Esophagus (tissue), 2 donors: ENCODE measurements around the gene IFNA7. TPM values are rescaled to one million over a fixed set of nuclear protein-coding genes. Genes with fewer than 3 reads are reported as not detected.
"Not testable (repeated sequence)": the region's sequence is repeated elsewhere in the genome, so short reads cannot be mapped to it uniquely, and the experiment has no call there.

Experiments used
- H3K27ac ChIP-seq, 2 donors: one replicate each; pipeline ENCODE4 v1.5.1; 2013; ENCODE audit warnings: low read depth in 2 of 2, mild to moderate bottlenecking in 2 of 2, inconsistent platforms in 1 of 2, low read length in 1 of 2, moderate library complexity in 1 of 2
- H3K27me3 ChIP-seq, 2 donors: one replicate each; pipeline ENCODE4 v1.6.1; 2013; ENCODE audit warnings: low read length in 2 of 2, control low read depth in 1 of 2, mild to moderate bottlenecking in 1 of 2; ENCODE audit not compliant: insufficient read depth in 2 of 2, control insufficient read depth in 1 of 2
- H3K36me3 ChIP-seq, 2 donors: one replicate each; pipeline ENCODE4 v1.6.1; 2013; ENCODE audit warnings: low read length in 1 of 2; ENCODE audit not compliant: control insufficient read depth in 2 of 2, insufficient read depth in 2 of 2
- H3K4me1 ChIP-seq, 2 donors: one replicate each; pipeline ENCODE4 v1.6.1; 2013; ENCODE audit warnings: low read length in 1 of 2; ENCODE audit not compliant: control insufficient read depth in 2 of 2, insufficient read depth in 2 of 2
- H3K4me3 ChIP-seq, 2 donors: one replicate each; pipeline ENCODE4 v1.5.1; 2013; ENCODE audit warnings: low read length in 2 of 2, mild to moderate bottlenecking in 2 of 2, low read depth in 1 of 2, moderate library complexity in 1 of 2
- H3K9me3 ChIP-seq, 2 donors: one replicate each; pipeline ENCODE4 v1.6.1; 2013; ENCODE audit warnings: mild to moderate bottlenecking in 2 of 2, low read depth in 1 of 2, low read length in 1 of 2, moderate library complexity in 1 of 2; ENCODE audit not compliant: control insufficient read depth in 2 of 2, insufficient read depth in 1 of 2
- WGBS, 2 donors: extraction: QIAGEN DNeasy Blood & Tissue Kit; methylation state at CpG; one replicate each; pipeline ENCODE4 v1.1.7; 2013; 5-methylcytosine and 5-hydroxymethylcytosine counted together
- polyA plus RNA-seq, 2 donors: library from polyadenylated mRNA; stranded (reverse); fragments of 200-250 nt; gene quantifications; one replicate each; pipeline ENCODE4 v1.2.3, GENCODE V29; 2013
- donor health status: healthy with polysubstance abuse.
- donor health status: Bipolar disorder and iron deficiency.

The IFNA7 gene
- polyA plus RNA-seq, 2 donors = not detected

DNA sequence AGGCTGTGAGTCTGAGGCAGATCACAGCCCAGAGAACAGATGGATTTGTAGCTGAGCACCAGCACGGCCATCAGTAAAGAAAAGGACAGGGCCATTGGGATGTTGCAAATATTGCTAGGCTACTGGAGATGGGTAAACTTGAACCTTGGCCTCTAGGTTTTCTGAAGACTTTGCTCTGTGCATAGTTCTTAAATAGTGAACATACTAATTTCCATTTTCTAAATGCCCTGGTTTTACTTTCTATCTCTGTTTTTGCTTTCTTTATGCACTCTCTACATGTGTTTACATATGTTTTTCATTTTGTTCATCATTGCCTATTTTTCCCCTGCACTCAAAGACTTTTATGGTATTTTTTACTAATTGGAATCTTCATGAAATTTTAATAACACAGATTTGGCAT, 15.2 kb upstream of the IFNA7 start, which contains the start of gene IFNA16:
IFNA16 (minus strand) TSS at position 101 of the 400 bp plus-strand sequence; CDS start at position 95, 6 bp downstream.
- H3K27ac ChIP-seq, H3K4me1 ChIP-seq, H3K9me3 ChIP-seq, H3K27me3 ChIP-seq, H3K36me3 ChIP-seq, H3K4me3 ChIP-seq: not testable (repeated sequence)
- WGBS, 2 donors = 85 to 92% methylated on average over 1 of the region's 1 CpG

DNA sequence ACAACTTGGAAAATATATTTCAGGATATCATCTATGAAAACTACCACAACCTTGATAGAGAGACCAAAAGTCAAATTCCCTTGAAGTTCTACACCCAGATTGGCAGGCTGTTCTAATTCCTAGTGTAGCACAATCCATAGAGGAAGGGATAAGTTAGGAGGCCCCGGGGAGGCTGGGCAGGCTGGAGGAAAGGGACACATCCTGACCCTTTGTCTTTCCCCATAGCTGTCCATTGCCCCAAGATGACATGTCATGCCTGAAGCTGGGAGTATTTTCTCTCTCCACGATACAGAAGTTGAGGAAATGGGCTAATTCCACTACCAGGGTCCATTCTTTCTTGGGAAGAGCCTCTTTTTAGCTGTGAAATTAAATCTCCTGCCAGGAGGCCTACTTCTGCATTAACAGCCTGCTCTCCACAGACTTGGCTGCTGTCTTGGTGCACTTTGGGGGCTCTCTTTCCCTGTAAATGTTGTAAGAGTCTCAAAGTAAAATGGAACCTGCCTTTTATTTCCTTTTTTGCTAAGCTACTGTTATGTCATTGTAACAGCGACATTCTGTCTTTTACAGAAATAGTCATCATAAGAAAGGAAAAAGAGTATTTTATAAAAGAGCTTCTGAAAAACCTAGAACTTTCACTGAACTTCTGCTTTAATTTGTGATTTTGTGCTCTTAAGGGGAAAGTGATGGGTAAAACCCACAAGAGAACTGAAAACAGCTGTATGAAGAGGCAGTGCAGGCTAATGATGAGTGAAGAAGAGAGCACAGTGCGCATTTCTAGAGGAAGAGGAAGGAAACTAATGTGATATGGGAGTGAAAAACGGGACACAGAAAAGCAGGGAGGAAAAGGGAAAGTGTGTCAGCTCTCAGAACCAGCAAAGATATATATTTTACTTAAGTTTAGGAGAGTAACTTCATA, 11.7 kb upstream of the IFNA7 start:
- WGBS, 2 donors = 48 to 50% methylated on average over 4 to 5 of the region's 5 CpGs
- not testable (repeated sequence) for H3K27ac ChIP-seq, H3K4me3 ChIP-seq, H3K4me1 ChIP-seq, H3K9me3 ChIP-seq, H3K27me3 ChIP-seq, H3K36me3 ChIP-seq

DNA sequence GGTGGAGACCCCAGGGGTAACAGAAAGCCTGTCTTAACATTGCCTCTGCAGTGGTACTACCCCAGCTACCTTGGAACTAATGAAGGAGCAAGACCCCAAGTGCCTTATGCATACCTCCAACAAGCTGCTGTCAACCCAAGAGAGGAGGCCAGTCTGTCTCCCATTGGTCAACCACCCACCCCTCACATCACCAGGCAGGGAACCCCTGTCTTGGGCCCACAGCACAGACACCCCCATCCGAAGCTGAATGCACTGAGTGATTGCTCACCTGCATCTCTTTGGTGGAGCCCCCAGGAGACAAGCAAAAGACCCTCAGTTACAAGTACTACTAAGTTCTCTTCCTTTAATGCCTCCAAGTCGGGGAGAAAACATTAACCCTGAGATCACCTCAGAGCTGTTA, 10.2 kb upstream of the IFNA7 start:
- 66 to 73% methylated on average over 2 of the region's 2 CpGs for WGBS, 2 donors
- H3K36me3 ChIP-seq, H3K27me3 ChIP-seq, H3K27ac ChIP-seq, H3K9me3 ChIP-seq, H3K4me1 ChIP-seq, H3K4me3 ChIP-seq: not testable (repeated sequence)

DNA sequence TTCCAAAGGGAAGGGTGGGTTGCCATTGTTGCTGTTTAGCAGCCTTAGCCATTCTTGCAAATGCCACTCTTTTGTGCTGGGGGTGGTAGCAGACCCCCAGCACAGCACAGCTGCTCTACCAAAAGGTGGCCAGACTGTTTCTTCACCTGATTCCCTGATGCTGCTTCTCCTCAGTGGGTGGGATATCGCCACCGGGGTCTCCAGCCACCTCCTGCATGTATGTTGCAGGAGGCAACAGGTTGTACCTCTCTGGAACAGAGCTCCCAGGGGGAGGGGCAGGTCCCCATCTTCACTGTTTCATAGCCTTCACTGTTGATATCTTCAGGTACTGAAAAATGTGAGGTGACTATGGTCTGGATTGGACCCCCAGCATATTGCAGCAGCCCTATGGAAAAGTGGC, 8.8 kb upstream of the IFNA7 start:
- not testable (repeated sequence) for H3K27me3 ChIP-seq, H3K27ac ChIP-seq, H3K4me1 ChIP-seq, H3K36me3 ChIP-seq, H3K4me3 ChIP-seq, H3K9me3 ChIP-seq
- 89 to 100% methylated on average over 2 of the region's 2 CpGs for WGBS, 2 donors

DNA sequence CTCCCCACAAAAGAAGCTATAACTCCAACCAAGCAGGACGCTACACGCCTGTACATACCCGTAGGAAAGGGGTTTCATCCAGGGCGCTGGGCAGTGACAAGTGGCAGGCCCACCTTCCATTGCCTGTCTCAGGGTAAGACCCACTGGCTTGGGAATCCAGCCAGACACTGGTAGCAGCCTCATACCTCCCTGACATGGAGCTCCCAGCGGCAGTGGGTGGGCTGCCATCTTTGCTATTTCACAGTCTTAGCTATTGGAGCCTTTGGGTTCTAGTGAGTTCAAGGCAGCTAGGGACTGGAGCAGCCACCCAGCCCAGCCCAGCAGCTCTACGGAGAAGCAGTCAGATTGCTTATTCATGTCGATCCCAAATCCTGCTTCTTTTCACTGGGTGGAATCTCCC, 8.3 kb upstream of the IFNA7 start:
- Histone ChIP-seq H3K27me3 (no peaks in the 10 kb centered on the region), H3K36me3 (no peaks in the 10 kb centered on the region), H3K27ac (no peak overlapping the region), H3K9me3 (no peaks in the 10 kb centered on the region), H3K4me1 (no peaks in the 10 kb centered on the region), H3K4me3 (no peak overlapping the region)
- 93 to 94% methylated on average over 7 of the region's 7 CpGs for whole genome bisulfite sequencing, 2 donors

DNA sequence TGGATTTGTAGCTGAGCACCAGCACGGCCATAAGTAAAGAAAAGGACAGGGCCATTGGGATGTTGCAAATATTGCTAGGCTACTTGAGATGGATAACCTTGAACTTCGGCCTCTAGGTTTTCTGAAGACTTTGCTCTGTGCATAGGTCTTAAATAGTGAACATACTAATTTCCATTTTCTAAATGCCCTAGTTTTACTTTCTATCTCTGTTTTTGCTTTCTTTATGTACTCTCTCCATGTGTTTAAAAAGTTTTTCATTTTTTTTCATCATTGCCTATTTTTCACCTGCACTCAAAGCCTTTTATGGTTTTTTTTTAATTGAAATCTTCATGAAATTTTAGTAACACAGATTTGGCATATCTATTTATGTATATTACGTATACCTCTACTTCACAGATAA, 5.0 kb upstream of the IFNA7 start, which contains the start of gene IFNA10:
IFNA10 (minus strand) TSS at position 101 of the 400 bp plus-strand sequence; CDS start at position 55, 46 bp downstream.
- not testable (repeated sequence) for H3K27ac ChIP-seq, H3K27me3 ChIP-seq, H3K9me3 ChIP-seq, H3K36me3 ChIP-seq, H3K4me3 ChIP-seq, H3K4me1 ChIP-seq
- 85 to 86% methylated on average over 3 of the region's 3 CpGs for WGBS, 2 donors

DNA sequence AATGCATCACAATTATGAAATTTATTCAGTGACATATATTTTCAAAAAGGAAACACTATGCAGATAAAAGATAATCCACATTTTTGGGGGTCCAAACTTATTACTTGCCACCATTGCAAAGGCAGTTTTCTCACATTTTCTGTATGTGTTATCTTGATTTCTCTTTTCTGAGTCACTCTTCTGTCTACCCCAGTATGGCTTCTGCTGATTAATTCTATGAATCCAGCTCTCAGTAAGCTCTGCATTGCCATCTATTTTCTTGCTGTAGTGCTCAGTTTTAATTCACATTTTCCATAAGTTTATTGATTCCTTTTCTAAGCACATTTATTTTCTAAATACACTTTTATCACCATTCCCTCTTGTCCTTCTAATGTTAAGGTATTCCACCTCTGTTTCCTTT, 3.2 kb upstream of the IFNA7 start:
- Histone ChIP-seq H3K4me1 (no peaks in the 10 kb centered on the region), H3K27ac (no peak overlapping the region), H3K36me3 (no peaks in the 10 kb centered on the region)

DNA sequence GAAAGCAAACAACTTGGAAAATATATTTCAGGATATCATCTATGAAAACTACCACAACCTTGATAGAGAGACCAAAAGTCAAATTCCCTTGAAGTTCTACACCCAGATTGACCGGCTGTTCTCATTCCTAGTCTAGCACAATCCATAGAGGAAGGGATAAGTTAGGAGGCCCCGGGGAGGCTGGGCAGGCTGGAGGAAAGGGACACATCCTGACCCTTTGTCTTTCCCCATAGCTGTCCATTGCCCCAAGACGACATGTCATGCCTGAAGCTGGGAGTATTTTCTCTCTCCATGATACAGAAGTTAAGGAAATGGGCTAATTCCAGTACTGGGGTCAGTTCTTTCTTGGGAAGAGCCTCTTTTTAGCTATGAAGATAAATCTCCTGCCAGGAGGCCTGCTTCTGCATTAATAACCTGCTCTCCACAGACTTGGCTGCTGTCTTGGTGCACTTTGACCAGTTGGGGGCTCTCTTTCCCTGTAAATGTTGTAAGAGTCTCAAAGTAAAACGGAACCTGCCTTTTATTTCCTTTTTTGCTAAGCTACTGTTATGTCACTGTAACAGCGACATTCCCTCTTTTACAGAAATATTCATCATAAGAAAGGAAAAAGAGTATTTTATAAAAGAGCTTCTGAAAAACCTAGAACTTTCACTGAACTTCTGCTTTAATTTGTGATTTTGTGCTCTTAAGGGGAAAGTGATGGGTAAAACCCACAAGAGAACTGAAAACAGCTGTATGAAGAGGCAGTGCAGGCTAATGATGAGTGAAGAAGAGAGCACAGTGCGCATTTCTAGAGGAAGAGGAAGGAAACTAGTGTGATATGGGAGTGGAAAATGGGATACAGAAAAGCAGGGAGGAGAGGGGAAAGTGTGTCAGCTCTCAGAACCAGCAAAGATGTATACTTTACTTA, 6.9 kb downstream of the IFNA7 start:
- not testable (repeated sequence) for H3K4me1 ChIP-seq, H3K9me3 ChIP-seq, H3K27me3 ChIP-seq, H3K27ac ChIP-seq, H3K4me3 ChIP-seq, H3K36me3 ChIP-seq
- WGBS, 2 donors = 38 to 41% methylated on average over 6 of the region's 6 CpGs

More for the DNA sequence above, 3.2 kb upstream of the IFNA7 start:
- H3K9me3 ChIP-seq = no peaks in the 10 kb centered on the region
- H3K4me3 ChIP-seq = no peak overlapping the region
- H3K27me3 ChIP-seq = no peaks in the 10 kb centered on the region

DNA sequence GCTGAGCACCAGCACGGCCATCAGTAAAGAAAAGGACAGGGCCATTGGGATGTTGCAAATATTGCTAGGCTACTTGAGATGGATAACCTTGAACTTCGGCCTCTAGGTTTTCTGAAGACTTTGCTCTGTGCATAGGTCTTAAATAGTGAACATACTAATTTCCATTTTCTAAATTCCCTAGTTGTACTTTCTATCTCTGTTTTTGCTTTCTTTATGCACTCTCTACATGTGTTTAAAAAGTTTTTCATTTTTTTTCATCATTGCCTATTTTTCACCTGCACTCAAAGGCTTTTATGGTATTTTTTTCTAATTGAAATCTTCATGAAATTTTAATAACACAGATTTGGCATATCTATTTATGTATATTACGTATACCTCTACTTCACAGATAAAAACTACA, 14.5 kb downstream of the IFNA7 start, which contains the start of gene IFNA4:
IFNA4 (minus strand) TSS at position 101 of the 400 bp plus-strand sequence; CDS start at position 45, 56 bp downstream.
- 82 to 86% methylated on average over 3 of the region's 3 CpGs for WGBS, 2 donors
- H3K4me3 ChIP-seq, H3K4me1 ChIP-seq, H3K27me3 ChIP-seq, H3K9me3 ChIP-seq, H3K36me3 ChIP-seq, H3K27ac ChIP-seq: not testable (repeated sequence)
